NCI-H1105 (cell line): ENCODE data around the gene PITPNC1.
"Not testable (repeated sequence)": the region's sequence is repeated elsewhere in the genome, so short reads cannot be mapped to it uniquely, and the experiment has no call there.

ENCODE experiments used
- DNase-seq: peaks from one replicate; lab custom pipeline; 2025; lab: John Stamatoyannopoulos, UW

Gene PITPNC1

GRCh38 chr17:67578679-67579405 lies 201.8 kb downstream of the PITPNC1 start:
- DNase-seq: not testable (repeated sequence)

- DNase-seq: peak; percentile 20
Observed at GRCh38 chr17:67582673-67583081, 205.6 kb downstream of the PITPNC1 start.

GRCh38 chr17:67585077-67585602 lies 208.1 kb downstream of the PITPNC1 start:
- peak; percentile 31 for DNase-seq

- no peak for DNase-seq
Observed at GRCh38 chr17:67588326-67588725, 211.2 kb downstream of the PITPNC1 start.

GRCh38 chr17:67594115-67594880 lies 217.2 kb downstream of the PITPNC1 start:
- DNase-seq: no peak

- no peak for DNase-seq
Observed at GRCh38 chr17:67600408-67600807, 223.3 kb downstream of the PITPNC1 start.

- DNase-seq: no peak
Observed at GRCh38 chr17:67601897-67602296, 224.8 kb downstream of the PITPNC1 start.

GRCh38 chr17:67602444-67602843 lies 225.4 kb downstream of the PITPNC1 start:
- DNase-seq: no peak

- no peak for DNase-seq
Observed at GRCh38 chr17:67602974-67603373, 225.9 kb downstream of the PITPNC1 start.

GRCh38 chr17:67605256-67605912 lies 228.3 kb downstream of the PITPNC1 start:
- no peak for DNase-seq

- DNase-seq: peak; percentile 45
Observed at GRCh38 chr17:67606471-67606870, 229.4 kb downstream of the PITPNC1 start.

- no peak for DNase-seq
Observed at GRCh38 chr17:67606896-67607604, 230.0 kb downstream of the PITPNC1 start.

GRCh38 chr17:67610061-67610460 lies 233.0 kb downstream of the PITPNC1 start:
- no peak for DNase-seq

- no peak for DNase-seq
Observed at GRCh38 chr17:67613961-67614360, 236.9 kb downstream of the PITPNC1 start.

- DNase-seq: no peak
Observed at GRCh38 chr17:67615011-67615561, 238.0 kb downstream of the PITPNC1 start.

- no peak for DNase-seq
Observed at GRCh38 chr17:67615736-67616135, 238.7 kb downstream of the PITPNC1 start.

- DNase-seq: no peak
Observed at GRCh38 chr17:67617304-67617899, 240.3 kb downstream of the PITPNC1 start.

GRCh38 chr17:67619555-67619954 lies 242.5 kb downstream of the PITPNC1 start:
- DNase-seq: no peak

GRCh38 chr17:67620088-67620487 lies 243.0 kb downstream of the PITPNC1 start:
- no peak for DNase-seq

- no peak for DNase-seq
Observed at GRCh38 chr17:67620636-67621035, 243.6 kb downstream of the PITPNC1 start.

GRCh38 chr17:67623767-67624166 lies 246.7 kb downstream of the PITPNC1 start:
- DNase-seq: no peak
